ENCODE results near the gene ZSCAN32. TPM values are rescaled to one million over a fixed set of nuclear protein-coding genes. Genes with fewer than 3 reads are reported as not detected.

The ZSCAN32 gene
- total and polyA plus RNA-seq, 4 donors, result 4.2 to 7.7 (median 6.0) TPM

- Histone ChIP-seq H3K4me3 (ENCODE audit: low read depth in 1 of 3, low read length in 3 of 3) (no peak overlapping the region), H3K27me3 (ENCODE audit: control insufficient read depth in 4 of 4, insufficient read depth in 4 of 4, low read length in 3 of 4) (no peaks in the 10 kb centered on the region), H3K36me3 (ENCODE audit: control insufficient read depth in 4 of 4, insufficient read depth in 3 of 4, low read depth in 1 of 4, low read length in 3 of 4) (peaks cover 1 to 12% (median 9%) of the 10 kb centered on the region in 4 donors), H3K9ac (ENCODE audit: low read depth in 1 of 2, low read length in 2 of 2) (no peak overlapping the region), H3K9me3 (ENCODE audit: control insufficient read depth in 4 of 4, low read length in 3 of 4) (peaks cover 0 to 9% (median 6%) of the 10 kb centered on the region in 4 donors), H3K27ac (ENCODE audit: low read depth in 1 of 2, low read length in 2 of 2) (no peak overlapping the region), H3K4me1 (ENCODE audit: control insufficient read depth in 4 of 4, insufficient read depth in 4 of 4, low read length in 3 of 4) (no peaks in the 10 kb centered on the region)
- TF ChIP-seq NR2F2 (IDR thresholded peaks at IDR 0.05) (no peak), FOXA1 (IDR thresholded peaks at IDR 0.05) (no peak), RAD21 (IDR thresholded peaks at IDR 0.05) (no peak), HNF4A (conservative IDR thresholded peaks at IDR 0.05) (no peak), REST (IDR thresholded peaks at IDR 0.05) (no peak), FOXA2 (IDR thresholded peaks at IDR 0.05) (no peak), RXRA (IDR thresholded peaks at IDR 0.05) (no peak), JUND (IDR thresholded peaks at IDR 0.05) (no peak), GABPA (IDR thresholded peaks at IDR 0.05 in 1 of 2, conservative IDR thresholded peaks at IDR 0.05 in 1 of 2) (no peak), ZBTB33 (IDR thresholded peaks at IDR 0.05) (no peak), CTCF (IDR thresholded peaks at IDR 0.05; ENCODE audit: low read depth, low read length, missing input control) (no peak), HNF4G (IDR thresholded peaks at IDR 0.05) (no peak), SP1 (IDR thresholded peaks at IDR 0.05) (no peak), MAX (IDR thresholded peaks at IDR 0.05) (no peak), YY1 (IDR thresholded peaks at IDR 0.05) (no peak)
- no peak for DNase-seq (ENCODE audit: low spot score)
These were observed 33.6 kb upstream of the ZSCAN32 start for GRCh38 chr16:3434373-3434772.

- H3K36me3 ChIP-seq (ENCODE audit: control insufficient read depth in 4 of 4, insufficient read depth in 3 of 4, low read depth in 1 of 4, low read length in 3 of 4), result peaks cover 1 to 9% (median 6%) of the 10 kb centered on the region in 4 donors
- peak overlapping the region in 2 of 3 donors; percentile 49 for H3K4me3 ChIP-seq (ENCODE audit: low read depth in 1 of 3, low read length in 3 of 3)
- TF ChIP-seq GABPA (IDR thresholded peaks at IDR 0.05 in 1 of 2, conservative IDR thresholded peaks at IDR 0.05 in 1 of 2) (peak; percentile 76 to 91), REST (IDR thresholded peaks at IDR 0.05) (no peak), SP1 (IDR thresholded peaks at IDR 0.05) (no peak)
- H3K27me3 ChIP-seq (ENCODE audit: control insufficient read depth in 4 of 4, insufficient read depth in 4 of 4, low read length in 3 of 4), result no peaks in the 10 kb centered on the region
- peak; percentile 48 for DNase-seq (ENCODE audit: low spot score)
- WGBS, result 69% methylated on average over 26 of the region's 26 CpGs
- H3K9me3 ChIP-seq (ENCODE audit: control insufficient read depth in 4 of 4, low read length in 3 of 4), result peaks cover 0 to 6% (median 3%) of the 10 kb centered on the region in 4 donors
- no peak overlapping the region for H3K9ac ChIP-seq (ENCODE audit: low read depth in 1 of 2, low read length in 2 of 2)
- no peak overlapping the region for H3K27ac ChIP-seq (ENCODE audit: low read depth in 1 of 2, low read length in 2 of 2)
- no peaks in the 10 kb centered on the region for H3K4me1 ChIP-seq (ENCODE audit: control insufficient read depth in 4 of 4, insufficient read depth in 4 of 4, low read length in 3 of 4)
These were observed 31.0 kb upstream of the ZSCAN32 start for GRCh38 chr16:3431779-3432219.
